Hepatocyte (in vitro differentiated cells): ENCODE data around the gene SMARCA2. TPM values are rescaled to one million over a fixed set of nuclear protein-coding genes. Genes with fewer than 3 reads are reported as not detected.

ENCODE experiments used
- DNase-seq: peaks from one replicate; pipeline ENCODE4 v3.0.0-alpha.2; 2016; ENCODE audit warnings: low spot score
- H2AFZ ChIP-seq: fragments of 200-600 bp; sonication (generic); 2 replicates; pipeline ENCODE4 v1.6.0; 2016; ENCODE audit warnings: antibody characterized with exemption, mild to moderate bottlenecking
- H3K27ac ChIP-seq: fragments of 200-600 bp; sonication (generic); 2 replicates; pipeline ENCODE4 v1.5.1; 2016; ENCODE audit warnings: mild to moderate bottlenecking
- H3K27me3 ChIP-seq: fragments of 200-600 bp; sonication (generic); 2 replicates; pipeline ENCODE4 v1.6.1; 2016
- H3K36me3 ChIP-seq: fragments of 200-600 bp; sonication (generic); replicated peaks from 2 replicates; pipeline ENCODE4 v1.5.1; 2016; ENCODE audit warnings: low read depth; ENCODE audit not compliant: insufficient read depth
- H3K4me1 ChIP-seq: fragments of 200-600 bp; sonication (generic); 2 replicates; pipeline ENCODE4 v1.5.1; 2016; ENCODE audit warnings: mild to moderate bottlenecking, moderate library complexity; ENCODE audit not compliant: insufficient read depth
- H3K4me2 ChIP-seq: fragments of 200-600 bp; sonication (generic); 2 replicates; pipeline ENCODE4 v1.6.0; 2016
- H3K4me3 ChIP-seq: fragments of 200-600 bp; sonication (generic); 2 replicates; pipeline ENCODE4 v1.5.1; 2016; ENCODE audit warnings: mild to moderate bottlenecking
- H3K79me2 ChIP-seq: fragments of 200-600 bp; sonication (generic); 2 replicates; pipeline ENCODE4 v1.6.0; 2017; ENCODE audit warnings: mild to moderate bottlenecking
- H3K9me2 ChIP-seq: fragments of 200-600 bp; sonication (generic); replicated peaks from 2 replicates; pipeline ENCODE4 v1.6.0; 2017; ENCODE audit warnings: mild to moderate bottlenecking; ENCODE audit not compliant: insufficient read depth
- H3K9me3 ChIP-seq: fragments of 200-600 bp; sonication (generic); 2 replicates; pipeline ENCODE4 v1.5.1; 2016; ENCODE audit warnings: low read depth, mild to moderate bottlenecking
- H4K20me1 ChIP-seq: fragments of 200-600 bp; sonication (generic); 2 replicates; pipeline ENCODE4 v1.6.0; 2016; ENCODE audit warnings: mild to moderate bottlenecking; ENCODE audit not compliant: insufficient read depth, poor library complexity, severe bottlenecking
- CTCF ChIP-seq: fragments of 200-600 bp; sonication (generic); IDR thresholded peaks from 2 replicates; pipeline ENCODE4 v1.5.1; 2016; ENCODE audit warnings: antibody characterized with exemption, mild to moderate bottlenecking; ENCODE audit not compliant: poor library complexity
- EZH2 ChIP-seq: fragments of 200-600 bp; sonication (generic); IDR thresholded peaks from 2 replicates; pipeline ENCODE4 v1.6.1; 2016; ENCODE audit warnings: antibody characterized with exemption, mild to moderate bottlenecking, borderline replicate concordance
- EZH2phosphoT487 ChIP-seq: fragments of 200-600 bp; sonication (generic); IDR thresholded peaks from one replicate; pipeline ENCODE4 v1.6.1; 2018; ENCODE audit warnings: antibody characterized with exemption, mild to moderate bottlenecking, low read depth, moderate library complexity; ENCODE audit not compliant: unreplicated experiment, severe bottlenecking
- WGBS: methylation state at CpG from one replicate; pipeline ENCODE4 v1.1.6; 2016; ENCODE audit warnings: low lambda C conversion rate; ENCODE audit errors: missing lambda C conversion rate; 5-methylcytosine and 5-hydroxymethylcytosine counted together
- polyA plus RNA-seq: library from polyadenylated mRNA; unstranded; fragments of >200 nt; fragmentation: Nextera tagmentation; extraction: Ambion mirVana; gene quantifications from 2 replicates; pipeline ENCODE4 v1.2.1, GENCODE V29; 2016
- total RNA-seq: library from RNA; depleted of rRNA; stranded (reverse); fragments of >200 nt; gene quantifications from 2 replicates; pipeline ENCODE4 v1.2.3, GENCODE V29; 2014

Gene SMARCA2
- total and polyA plus RNA-seq, 2 experiments from 2014 or later, result 39.9 to 65.3 TPM

- H4K20me1 ChIP-seq, result no peaks in the 10 kb centered on the region
- no peak overlapping the region for H3K4me3 ChIP-seq
- TF ChIP-seq EZH2phosphoT487, result no peak
- TF ChIP-seq EZH2, result no peak
- TF ChIP-seq CTCF, result no peak
- H3K4me1 ChIP-seq, result no peaks in the 10 kb centered on the region
- H3K9me3 ChIP-seq, result no peaks in the 10 kb centered on the region
- H3K79me2 ChIP-seq, result no peaks in the 10 kb centered on the region
- H3K36me3 ChIP-seq, result no peaks in the 10 kb centered on the region
- no peak overlapping the region for H2AFZ ChIP-seq
- WGBS, result 100% methylated on average over 1 of the region's 1 CpG
- no peaks in the 10 kb centered on the region for H3K27me3 ChIP-seq
- H3K27ac ChIP-seq, result no peak overlapping the region
- H3K9me2 ChIP-seq, result no peaks in the 10 kb centered on the region
- no peak overlapping the region for H3K4me2 ChIP-seq
- no peak for DNase-seq
Measured at GRCh38 chr9:2106666-2107065, 91.5 kb downstream of the SMARCA2 start.

- Histone ChIP-seq H4K20me1 (no peaks in the 10 kb centered on the region), H3K27me3 (no peaks in the 10 kb centered on the region), H3K36me3 (no peaks in the 10 kb centered on the region), H3K4me2 (no peak overlapping the region), H3K4me3 (no peak overlapping the region), H3K9me2 (no peaks in the 10 kb centered on the region), H3K27ac (peak overlapping the region; percentile 25), H3K79me2 (no peaks in the 10 kb centered on the region), H3K4me1 (no peaks in the 10 kb centered on the region), H2AFZ (no peak overlapping the region), H3K9me3 (no peaks in the 10 kb centered on the region)
- no peak for TF ChIP-seq EZH2phosphoT487
- DNase-seq, result no peak
- 86% methylated on average over 5 of the region's 5 CpGs for WGBS
Measured at GRCh38 chr9:2107906-2108451, 92.8 kb downstream of the SMARCA2 start.

GRCh38 chr9:2109069-2109650 lies 94.0 kb downstream of the SMARCA2 start:
- Histone ChIP-seq H3K4me1 (no peaks in the 10 kb centered on the region), H3K27me3 (no peaks in the 10 kb centered on the region), H2AFZ (no peak overlapping the region), H3K9me2 (no peaks in the 10 kb centered on the region), H3K27ac (peak overlapping the region; percentile 25), H3K36me3 (no peaks in the 10 kb centered on the region), H4K20me1 (no peaks in the 10 kb centered on the region), H3K79me2 (no peaks in the 10 kb centered on the region), H3K4me3 (no peak overlapping the region), H3K9me3 (no peaks in the 10 kb centered on the region), H3K4me2 (no peak overlapping the region)
- 56% methylated on average over 2 of the region's 2 CpGs for WGBS
- TF ChIP-seq EZH2, result no peak
- DNase-seq, result no peak

GRCh38 chr9:2110036-2110435 lies 94.9 kb downstream of the SMARCA2 start:
- H3K79me2 ChIP-seq, result no peaks in the 10 kb centered on the region
- TF ChIP-seq CTCF (no peak), EZH2phosphoT487 (no peak), EZH2 (no peak)
- H3K9me3 ChIP-seq, result no peaks in the 10 kb centered on the region
- no peaks in the 10 kb centered on the region for H3K27me3 ChIP-seq
- 84% methylated on average over 2 of the region's 2 CpGs for WGBS
- H4K20me1 ChIP-seq, result no peaks in the 10 kb centered on the region
- no peaks in the 10 kb centered on the region for H3K4me1 ChIP-seq
- H3K4me2 ChIP-seq, result no peak overlapping the region
- H3K9me2 ChIP-seq, result no peaks in the 10 kb centered on the region
- H3K27ac ChIP-seq, result no peak overlapping the region
- H2AFZ ChIP-seq, result no peak overlapping the region
- no peak overlapping the region for H3K4me3 ChIP-seq
- no peak for DNase-seq
- no peaks in the 10 kb centered on the region for H3K36me3 ChIP-seq
